Activated CD4-positive, alpha-beta T cell treated with anti-CD3 and anti-CD28 coated beads, Interleukin-2, amount 50 U/mL, for 24 hours (primary cell): ENCODE data around the gene NCOA3.
"Not testable (repeated sequence)": the region's sequence is repeated elsewhere in the genome, so short reads cannot be mapped to it uniquely, and the experiment has no call there.

Experiments
- DNase-seq, 2 donors: peaks; one replicate each; pipeline ENCODE4 v3.0.0-alpha.2; 2020; ENCODE audit warnings: low read depth in 1 of 2, low spot score in 1 of 2

Gene NCOA3

DNA sequence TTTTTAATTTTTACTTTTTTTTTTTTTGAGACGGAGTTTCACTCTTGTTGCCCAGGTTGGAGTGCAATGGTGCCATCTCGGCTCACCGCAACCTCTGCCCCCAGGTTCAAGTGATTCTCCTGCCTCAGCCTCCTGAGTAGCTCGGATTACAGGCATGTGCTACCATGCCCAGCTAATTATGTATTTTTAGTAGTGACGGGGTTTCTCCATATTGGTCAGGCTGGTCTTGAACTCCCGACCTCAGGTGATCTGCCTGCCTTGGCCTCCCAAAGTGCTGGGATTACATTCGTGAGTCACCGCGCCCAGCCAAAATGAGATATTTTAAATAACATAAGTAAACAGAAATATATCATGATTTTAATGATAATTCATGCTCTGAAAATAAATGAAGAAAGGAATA lies 1.6 kb upstream of the NCOA3 start:
- not testable (repeated sequence) for DNase-seq

- DNase-seq, result no peak
Observed at GRCh38 chr20:47500554-47500953, 1.1 kb upstream of the NCOA3 start.

DNA sequence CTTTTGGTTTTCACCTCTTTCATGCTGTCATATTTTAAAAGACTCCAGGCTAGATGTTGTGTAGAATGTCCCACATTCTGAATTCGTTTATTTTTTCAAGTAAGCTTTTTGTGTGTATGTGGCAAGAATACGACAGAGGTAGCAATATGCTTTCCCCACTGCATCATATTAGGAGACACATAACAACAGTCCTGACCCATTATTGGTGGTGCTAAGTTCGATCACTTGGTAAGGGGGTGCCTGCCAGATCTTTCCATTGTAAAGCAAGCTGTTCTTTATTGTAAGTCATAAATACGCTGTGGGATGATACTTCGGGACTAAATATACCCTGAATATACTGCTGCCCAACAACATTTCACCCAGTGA lies 588 bp upstream of the NCOA3 start:
- DNase-seq, result no peak

DNA sequence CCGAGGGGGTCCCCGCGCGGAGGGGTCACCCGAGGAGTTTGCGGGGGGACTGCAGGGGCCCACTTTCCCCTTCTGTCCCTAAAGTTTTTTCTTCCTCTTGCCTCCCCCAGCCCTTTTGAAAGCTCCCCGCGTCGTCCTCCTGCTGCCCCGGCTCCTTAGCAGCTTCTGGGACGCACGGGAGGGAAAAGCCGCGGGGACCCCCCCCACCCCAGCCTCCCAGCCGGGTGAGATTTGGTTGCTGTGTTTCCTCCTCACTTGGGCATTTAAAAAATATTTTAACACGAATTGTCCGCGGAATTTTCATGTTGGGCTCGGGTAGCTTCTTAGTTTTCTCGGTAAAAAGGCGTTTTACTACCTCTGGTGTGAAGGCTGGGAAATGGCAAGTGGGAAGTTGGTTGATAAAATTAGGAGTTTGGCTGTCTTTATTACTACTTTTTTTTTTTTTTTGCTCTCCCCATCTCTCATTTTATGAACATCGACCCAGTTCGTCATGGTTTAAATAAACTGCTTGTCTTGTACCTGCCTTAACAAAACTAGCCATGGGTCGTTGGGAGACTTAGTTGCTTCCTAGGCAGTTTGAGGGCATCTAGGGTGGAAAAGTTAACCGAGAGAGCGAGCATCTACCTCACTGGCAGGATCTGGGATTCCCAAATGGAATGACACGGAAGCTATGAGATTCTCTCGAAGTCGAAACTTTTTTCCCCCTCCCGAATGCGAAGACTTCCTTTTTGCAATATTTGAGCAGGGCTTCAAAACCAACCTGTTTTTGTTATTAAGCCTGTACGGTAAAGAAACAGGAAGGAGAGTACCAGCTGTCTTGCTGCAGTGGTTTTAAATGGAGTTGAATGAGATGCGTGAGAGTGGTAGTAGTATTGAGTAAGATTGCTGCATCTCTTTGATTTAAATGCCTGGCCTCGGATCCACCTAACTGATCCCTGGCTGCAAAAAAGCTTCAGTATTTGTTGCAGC lies 868 bp downstream of the NCOA3 start:
- no peak for DNase-seq

DNA sequence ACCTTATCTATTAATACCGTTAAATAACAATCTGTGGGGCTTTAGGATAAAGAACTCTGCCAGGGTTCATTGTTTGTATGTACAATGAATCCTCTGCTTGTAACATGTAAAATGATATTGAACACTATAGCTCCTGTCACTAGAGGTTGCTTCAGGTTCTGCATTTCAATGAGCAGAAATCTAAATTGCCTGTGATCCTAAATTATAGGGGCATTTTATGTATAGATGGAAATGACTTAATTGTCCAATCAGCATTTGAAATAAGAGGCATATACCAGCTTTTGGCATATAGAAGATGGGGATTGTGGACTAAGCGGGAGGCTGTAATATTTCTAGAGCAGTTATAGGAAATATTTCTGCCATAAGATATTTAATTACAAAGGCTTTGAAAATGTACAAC lies 2.0 kb downstream of the NCOA3 start:
- DNase-seq, result no peak

DNA sequence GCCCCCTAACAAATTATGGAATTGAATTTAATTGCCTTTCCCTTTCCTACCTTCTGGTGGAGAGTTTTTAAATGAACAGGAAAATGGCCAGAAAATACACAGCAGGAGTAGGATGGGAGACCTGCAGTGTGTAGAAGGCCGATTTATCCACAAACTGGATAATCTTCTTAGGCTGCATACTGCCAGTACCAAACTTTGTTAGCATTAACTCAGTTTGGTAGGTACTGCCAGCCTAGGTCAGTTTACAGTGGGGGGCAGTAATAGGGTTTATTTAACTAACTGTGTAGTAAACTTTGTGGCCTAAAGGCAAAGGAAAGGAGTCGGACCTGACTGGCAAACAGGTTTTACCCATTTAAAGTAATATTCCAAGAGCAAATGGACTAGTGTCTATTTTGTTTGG lies 4.6 kb downstream of the NCOA3 start:
- DNase-seq, result no peak

- no peak for DNase-seq
Observed at GRCh38 chr20:47506850-47507249, 5.2 kb downstream of the NCOA3 start.

GRCh38 chr20:47507275-47507981 lies 5.7 kb downstream of the NCOA3 start:
- DNase-seq, result not testable (repeated sequence)

DNA sequence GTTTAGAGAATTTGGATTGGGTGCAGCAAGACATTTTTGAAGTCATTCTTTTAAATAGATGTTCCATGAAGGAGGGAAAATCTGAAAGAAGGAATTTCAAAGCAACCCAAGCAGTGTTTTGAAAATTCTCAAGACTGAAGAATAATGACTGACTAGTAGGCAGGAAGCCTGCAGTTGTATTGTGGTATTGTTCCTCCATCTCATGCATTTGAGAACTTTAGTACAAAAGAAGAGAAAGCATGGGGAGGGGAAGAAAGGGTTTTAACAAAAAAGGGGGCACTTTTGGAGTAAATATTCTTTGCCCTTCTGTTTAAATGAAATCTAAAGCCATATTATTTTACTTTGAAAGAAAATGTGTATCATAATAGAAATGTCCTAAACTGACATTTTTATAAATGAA lies 6.6 kb downstream of the NCOA3 start:
- no peak for DNase-seq

GRCh38 chr20:47509104-47509661 lies 7.5 kb downstream of the NCOA3 start:
- no peak for DNase-seq

DNA sequence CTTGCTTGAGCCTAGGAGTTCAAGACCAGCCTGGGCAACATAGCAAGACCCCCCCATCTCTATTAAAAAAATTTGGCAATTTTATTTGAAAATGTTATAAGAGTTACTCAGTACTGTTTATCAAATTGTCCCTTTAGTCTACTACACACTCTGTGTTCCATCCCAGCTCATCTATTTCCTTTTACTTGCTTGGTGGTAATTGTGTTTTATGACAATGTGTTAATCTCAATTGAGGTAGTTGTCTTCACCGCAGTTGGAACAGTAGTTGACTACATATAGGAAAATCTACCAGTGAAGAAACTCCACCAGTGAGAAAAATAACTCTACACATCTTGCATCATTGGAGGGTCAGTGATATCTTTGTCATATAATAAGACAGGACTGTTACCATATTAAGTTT lies 8.0 kb downstream of the NCOA3 start:
- DNase-seq, result no peak

DNA sequence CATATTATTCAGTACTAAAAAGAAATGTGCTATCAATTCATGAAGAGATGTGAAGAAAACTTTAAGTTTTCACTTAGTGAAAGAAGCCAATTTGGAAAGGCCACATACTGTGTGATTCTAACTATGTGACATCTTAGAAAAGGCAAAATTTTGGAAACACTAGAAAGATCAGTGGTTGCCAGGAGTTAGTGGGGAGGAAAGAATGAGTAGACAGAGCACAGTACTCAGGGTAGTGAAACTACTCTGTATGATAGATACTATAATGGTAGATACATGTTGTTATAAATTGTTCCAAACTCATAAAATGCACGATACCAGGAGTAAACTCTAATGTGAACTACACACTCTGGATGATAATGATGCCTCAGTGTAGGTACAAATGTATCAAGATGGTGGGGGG lies 14.2 kb downstream of the NCOA3 start:
- DNase-seq, result no peak

DNA sequence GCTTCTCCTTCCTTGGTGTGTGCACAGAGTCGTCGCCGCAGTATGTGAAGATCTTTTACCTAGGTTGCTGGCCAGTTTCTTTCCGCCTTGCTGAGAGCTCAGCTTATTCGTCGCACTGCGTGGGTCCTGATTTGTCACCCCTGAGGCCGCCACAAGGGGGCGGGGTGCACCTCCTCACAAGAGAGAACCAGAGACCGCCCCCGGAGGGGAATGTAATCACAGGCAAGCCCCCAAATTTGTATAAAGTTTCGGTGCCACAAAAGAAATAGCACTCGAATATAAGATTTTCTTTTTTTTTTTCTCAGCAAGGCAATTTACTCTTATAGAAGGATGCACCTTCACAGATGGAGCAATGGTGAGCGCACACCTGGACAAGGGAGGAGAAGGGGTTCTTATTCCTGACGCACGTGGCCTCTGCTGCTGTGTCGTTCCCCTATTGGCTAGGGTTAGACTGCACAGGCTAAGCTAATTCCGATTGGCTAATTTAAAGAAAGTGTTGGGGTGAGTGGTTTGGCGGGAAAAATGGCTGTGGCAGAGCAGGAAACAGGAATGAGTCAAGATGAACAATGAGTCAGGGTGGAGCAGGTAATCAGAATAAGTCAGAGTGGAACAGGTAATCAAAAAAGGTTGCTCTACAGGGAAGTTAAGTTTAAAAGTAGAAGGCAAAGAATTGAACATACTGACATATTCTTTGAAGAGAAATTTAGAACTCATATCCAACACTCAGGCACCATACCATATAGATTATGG lies 19.5 kb downstream of the NCOA3 start:
- DNase-seq, result no peak

DNA sequence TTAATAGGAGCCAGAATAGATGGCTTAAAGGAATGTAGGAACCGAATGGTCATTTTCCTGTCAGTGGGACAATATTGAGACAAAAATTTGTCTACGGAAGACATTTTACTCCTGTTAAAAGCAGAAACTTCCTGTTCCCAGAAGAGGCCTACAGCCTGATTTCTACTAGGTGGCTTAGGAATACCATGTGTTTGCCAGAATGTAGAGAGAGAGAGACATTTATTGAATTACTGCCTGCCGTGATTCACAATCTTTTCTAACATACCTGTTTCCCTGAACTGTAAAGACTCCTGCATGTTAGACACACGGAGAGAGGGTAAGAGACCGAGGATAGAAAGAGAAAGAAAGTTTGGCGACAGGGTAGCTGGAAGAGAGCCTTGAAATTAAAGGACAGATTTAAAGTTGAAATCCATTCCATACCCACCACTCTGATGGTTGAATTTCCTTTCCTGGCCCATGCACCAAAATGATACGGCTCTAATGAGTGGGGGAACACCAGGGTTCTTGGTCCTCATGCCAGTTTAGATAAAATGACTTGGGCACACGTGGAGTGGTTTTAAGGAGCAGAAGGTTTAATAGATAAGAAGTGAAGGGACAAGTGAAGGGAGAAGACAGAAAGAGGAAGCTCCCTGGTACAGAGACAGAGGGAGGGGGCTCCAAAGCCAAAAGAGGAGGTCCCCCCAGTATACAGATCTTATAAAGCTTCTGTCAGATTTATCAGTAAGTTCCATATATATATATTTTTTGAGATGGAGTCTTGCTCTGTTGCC lies 22.5 kb downstream of the NCOA3 start:
- no peak for DNase-seq

GRCh38 chr20:47527004-47527800 lies 25.5 kb downstream of the NCOA3 start:
- no peak for DNase-seq

DNA sequence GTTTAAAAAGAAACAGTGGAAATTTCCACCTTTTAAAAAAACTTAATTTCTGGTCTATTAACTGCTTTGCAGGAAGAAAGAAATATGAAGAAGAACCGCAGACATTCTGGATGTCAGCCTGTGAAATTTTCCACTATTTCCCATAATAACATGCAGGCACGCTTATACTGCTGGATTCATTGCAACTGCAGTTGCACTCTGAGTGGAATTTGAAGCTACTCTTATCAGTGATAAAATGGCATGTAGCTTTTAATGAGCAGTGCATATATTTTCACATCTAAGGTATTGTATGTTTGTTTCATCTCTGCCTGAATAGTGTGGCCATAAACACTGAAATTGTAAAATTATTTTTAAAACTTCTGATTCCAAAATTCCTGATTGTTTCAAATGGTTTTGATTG lies 28.2 kb downstream of the NCOA3 start:
- no peak for DNase-seq

DNA sequence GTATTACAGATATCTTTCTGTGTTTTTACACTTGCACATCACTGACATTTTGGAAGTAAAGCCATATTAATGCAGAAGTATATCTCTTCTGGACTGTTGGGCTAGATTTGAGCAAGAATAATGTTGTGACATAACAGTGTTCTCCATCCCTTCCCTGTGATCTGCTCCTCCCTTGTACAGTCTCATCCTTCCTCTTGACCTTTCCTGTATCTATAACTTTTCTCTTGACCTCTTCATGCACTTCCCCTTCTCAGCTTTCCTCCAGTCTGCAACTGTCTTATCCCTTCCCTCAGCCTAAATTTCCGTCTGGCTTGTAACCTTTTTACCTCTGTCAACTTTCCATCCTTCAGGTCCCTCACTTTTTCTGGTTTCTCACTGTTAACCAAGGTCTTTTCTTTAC lies 29.8 kb downstream of the NCOA3 start:
- no peak for DNase-seq

- no peak for DNase-seq
Observed at GRCh38 chr20:47532002-47532401, 30.3 kb downstream of the NCOA3 start.

DNA sequence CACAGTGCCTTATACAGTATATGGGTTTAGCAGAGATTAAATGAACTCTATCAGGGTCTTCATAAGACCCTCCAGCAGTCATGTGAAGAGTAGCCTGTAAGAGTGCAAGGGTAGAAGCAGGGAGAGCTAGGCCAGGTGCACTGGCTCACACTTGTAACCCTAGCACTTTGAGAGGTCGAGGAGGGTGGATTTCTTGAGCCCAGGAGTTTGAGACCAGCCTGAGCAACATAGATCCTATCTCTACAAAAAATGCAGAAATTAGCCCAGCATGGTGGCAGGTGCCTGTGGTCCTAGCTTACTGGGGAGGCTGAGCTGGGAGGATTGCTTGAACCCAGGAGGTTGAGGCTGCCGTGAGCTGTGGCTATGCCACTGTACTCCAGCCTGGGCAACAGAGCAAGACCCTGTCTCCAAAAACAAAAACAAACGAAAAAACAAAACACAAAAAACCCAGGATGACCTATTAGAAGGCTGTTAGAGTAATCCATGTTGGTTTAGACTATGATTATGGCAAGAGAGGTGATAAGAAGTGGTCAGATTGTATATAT lies 31.9 kb downstream of the NCOA3 start:
- DNase-seq, result no peak

DNA sequence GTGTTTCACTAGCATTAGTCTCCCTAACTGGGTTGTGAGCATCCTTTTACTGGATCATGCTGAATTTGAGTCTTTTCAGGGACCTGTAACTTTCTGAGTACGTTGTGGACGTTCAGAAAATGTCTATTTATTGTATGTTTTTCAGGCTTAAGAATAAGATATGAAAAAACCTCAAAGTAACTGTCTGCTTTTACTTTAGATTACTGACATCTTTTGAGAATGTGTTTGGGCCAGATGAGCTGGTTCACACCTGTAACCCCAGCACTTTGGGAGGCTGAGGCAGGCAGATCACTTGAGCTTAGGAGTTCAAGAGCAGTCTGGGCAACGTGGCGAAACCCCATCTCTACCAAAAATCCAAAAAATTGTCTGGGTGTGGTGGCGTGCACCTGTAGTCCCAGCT lies 32.7 kb downstream of the NCOA3 start:
- no peak for DNase-seq
